HG03571 (cell line): ENCODE results near the gene CACNA2D3.

Experiments used
- ATAC-seq: cut with Tn5 transposase; IDR thresholded peaks from one replicate; pipeline ENCODE4 v1.9.1; 2021; ENCODE audit not compliant: unreplicated experiment

The CACNA2D3 gene

GRCh38 chr3:54659347-54659746 lies 537.0 kb downstream of the CACNA2D3 start:
- no peak for ATAC-seq

- ATAC-seq = no peak
Measured at GRCh38 chr3:54660714-54661132, 538.4 kb downstream of the CACNA2D3 start.

- no peak for ATAC-seq
Measured at GRCh38 chr3:54661151-54661550, 538.8 kb downstream of the CACNA2D3 start.

GRCh38 chr3:54663501-54664011 lies 541.2 kb downstream of the CACNA2D3 start:
- no peak for ATAC-seq

- no peak for ATAC-seq
Measured at GRCh38 chr3:54665016-54665600, 542.8 kb downstream of the CACNA2D3 start.

GRCh38 chr3:54668236-54668635 lies 545.9 kb downstream of the CACNA2D3 start:
- ATAC-seq = no peak

- no peak for ATAC-seq
Measured at GRCh38 chr3:54670201-54671000, 548.0 kb downstream of the CACNA2D3 start.

- ATAC-seq = no peak
Measured at GRCh38 chr3:54671511-54671910, 549.2 kb downstream of the CACNA2D3 start.

- ATAC-seq = no peak
Measured at GRCh38 chr3:54676087-54676486, 553.7 kb downstream of the CACNA2D3 start.

GRCh38 chr3:54681706-54682105 lies 559.4 kb downstream of the CACNA2D3 start:
- ATAC-seq = no peak

- ATAC-seq = no peak
Measured at GRCh38 chr3:54685213-54685612, 562.9 kb downstream of the CACNA2D3 start.

- ATAC-seq = no peak
Measured at GRCh38 chr3:54691289-54691771, 569.0 kb downstream of the CACNA2D3 start.

- no peak for ATAC-seq
Measured at GRCh38 chr3:54696313-54696712, 574.0 kb downstream of the CACNA2D3 start.

GRCh38 chr3:54698054-54698453 lies 575.7 kb downstream of the CACNA2D3 start:
- no peak for ATAC-seq

GRCh38 chr3:54703923-54704322 lies 581.6 kb downstream of the CACNA2D3 start:
- ATAC-seq = no peak

- ATAC-seq = no peak
Measured at GRCh38 chr3:54705730-54706129, 583.4 kb downstream of the CACNA2D3 start.

- no peak for ATAC-seq
Measured at GRCh38 chr3:54706738-54707137, 584.4 kb downstream of the CACNA2D3 start.

GRCh38 chr3:54709785-54710184 lies 587.4 kb downstream of the CACNA2D3 start:
- ATAC-seq = no peak

GRCh38 chr3:54710954-54711353 lies 588.6 kb downstream of the CACNA2D3 start:
- ATAC-seq = no peak

GRCh38 chr3:54712539-54712938 lies 590.2 kb downstream of the CACNA2D3 start:
- ATAC-seq = no peak

- no peak for ATAC-seq
Measured at GRCh38 chr3:54713031-54713430, 590.7 kb downstream of the CACNA2D3 start.

GRCh38 chr3:54713455-54713854 lies 591.1 kb downstream of the CACNA2D3 start:
- no peak for ATAC-seq
